Activated CD4-positive, alpha-beta T cell treated with anti-CD3 and anti-CD28 coated beads for 48 hours (primary cell): ENCODE results near the gene GFOD1.
A peak's percentile ranks its signal among the peaks of the same experiment; 100 is the strongest.

Source experiments
- DNase-seq: peaks from one replicate; pipeline ENCODE4 v3.0.0-alpha.2; 2020

Gene GFOD1, protein sequence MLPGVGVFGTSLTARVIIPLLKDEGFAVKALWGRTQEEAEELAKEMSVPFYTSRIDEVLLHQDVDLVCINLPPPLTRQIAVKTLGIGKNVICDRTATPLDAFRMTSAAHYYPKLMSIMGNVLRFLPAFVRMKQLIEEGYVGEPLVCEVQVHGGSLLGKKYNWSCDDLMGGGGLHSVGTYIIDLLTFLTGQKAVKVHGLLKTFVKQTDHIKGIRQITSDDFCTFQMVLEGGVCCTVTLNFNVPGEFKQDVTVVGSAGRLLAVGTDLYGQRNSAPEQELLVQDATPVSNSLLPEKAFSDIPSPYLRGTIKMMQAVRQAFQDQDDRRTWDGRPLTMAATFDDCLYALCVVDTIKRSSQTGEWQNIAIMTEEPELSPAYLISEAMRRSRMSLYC

DNA sequence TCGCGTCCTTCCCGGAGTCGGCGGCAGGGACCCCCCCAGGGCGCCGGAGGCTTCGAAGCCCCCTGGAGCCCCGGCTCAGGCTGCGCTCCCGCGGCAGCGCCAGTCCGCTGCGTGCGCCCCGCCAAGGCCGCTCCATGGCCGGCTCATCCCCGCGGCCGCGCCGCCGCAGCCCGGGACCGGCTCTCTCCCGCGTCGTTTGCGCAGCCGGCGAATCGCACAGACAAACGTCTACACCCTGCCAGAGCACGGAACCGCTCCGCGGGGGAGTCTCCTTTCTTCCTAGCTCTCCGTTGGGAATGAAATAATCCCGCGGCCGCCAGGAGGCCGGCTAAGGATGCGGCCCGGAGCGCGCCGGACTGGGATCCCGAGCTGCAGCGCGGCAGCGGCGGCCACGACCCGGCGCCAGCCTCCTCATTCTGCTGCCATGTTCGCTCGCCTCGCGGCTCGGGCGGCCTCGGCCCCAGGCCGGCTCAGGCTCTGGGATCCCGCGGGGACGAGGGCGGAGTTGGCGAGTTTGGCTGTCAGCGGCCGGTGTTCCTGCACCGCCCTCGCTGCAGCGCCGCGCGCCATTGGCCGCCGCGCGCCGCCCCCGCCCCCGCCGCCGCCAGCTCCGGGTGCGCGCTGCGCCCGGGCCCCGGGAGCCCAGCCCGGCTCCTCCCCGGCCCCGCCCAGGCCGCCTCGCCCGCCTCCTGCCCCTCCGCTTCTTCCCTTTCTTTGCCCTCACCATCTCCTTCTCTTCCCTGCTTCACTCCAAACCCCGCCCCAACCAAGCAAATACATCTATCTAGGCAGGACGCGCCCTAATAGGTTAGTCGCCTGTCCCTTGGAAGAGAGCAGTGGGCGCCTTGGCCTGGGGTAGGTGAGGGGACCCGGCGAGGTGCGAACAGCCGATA is at the start of gene GFOD1:
TSS of gene GFOD1 (minus strand) at position 479 of the 893 bp plus-strand sequence. CDS start 710 bp downstream, outside the sequence.
- peak; percentile 86 for DNase-seq

DNA sequence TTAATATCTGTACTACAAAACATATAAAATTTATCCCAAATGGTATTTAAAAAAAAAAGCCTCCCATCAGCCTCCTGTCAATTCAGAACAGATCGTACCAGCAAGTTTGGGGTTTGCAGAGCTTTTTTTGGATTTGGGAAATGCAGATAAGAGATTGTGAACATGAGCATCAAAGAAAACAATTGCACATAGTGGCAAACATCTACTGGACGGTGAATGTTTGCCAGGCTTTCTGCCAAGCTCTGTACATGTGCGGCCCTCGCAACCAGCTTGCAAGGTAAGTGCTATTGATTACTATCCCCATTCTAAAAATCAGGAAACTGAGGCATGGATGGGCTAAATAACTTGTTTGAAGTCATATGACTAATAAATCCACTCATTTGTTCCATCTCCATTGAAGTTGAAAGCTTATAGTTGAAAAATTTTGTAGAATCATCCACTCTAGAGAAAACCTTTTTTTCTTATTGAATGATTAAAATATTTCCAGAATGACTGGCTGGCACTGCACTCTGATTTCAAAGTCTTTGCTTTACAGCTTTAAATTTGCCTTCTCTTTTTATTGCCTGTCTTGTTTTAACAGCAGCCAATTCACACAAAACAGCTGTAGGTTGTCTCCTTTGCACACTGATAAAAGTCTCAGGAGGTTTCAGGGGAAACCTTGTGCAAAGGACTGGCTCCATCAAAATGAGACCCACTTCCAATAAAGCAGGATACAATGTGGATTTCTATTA is 49.6 kb upstream of the GFOD1 start:
- no peak for DNase-seq

DNA sequence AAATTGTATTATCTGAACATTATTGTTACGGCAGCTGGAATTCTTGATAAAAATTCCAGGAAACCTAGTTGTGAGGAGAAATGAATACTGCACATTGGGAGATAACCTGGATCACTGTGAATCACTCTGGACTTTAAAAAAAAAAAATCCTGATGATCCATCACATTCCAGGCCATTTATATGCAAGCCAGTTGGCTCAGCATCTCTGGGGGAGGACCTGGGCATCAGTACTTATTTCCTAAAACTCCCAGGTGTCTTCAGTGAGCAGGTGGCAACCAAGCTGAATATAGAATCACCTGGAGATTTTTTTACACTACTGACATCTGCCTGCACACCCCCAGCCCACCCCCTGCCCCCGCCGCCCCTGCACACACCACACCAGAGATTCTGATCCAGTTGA is 47.9 kb upstream of the GFOD1 start:
- DNase-seq = no peak

DNA sequence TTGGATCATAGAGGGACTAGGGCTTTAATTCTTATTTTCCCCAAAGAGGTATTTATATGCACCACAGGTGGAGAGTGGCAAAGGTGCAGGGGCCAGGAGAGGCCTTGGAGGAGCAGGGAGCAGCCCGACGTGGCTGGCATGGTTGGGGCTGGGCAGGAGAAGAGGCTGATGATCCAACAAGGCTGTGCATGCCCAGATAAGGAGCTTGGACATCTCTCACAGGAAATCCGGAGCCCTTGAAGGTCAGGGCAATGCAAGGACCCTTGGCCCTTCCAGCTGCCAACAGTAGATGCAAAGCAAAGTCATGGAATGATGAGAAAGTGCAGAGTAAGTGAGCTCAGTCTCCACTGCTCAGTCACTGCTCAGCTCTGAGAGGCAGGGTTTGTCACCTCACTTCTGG is 47.1 kb upstream of the GFOD1 start:
- no peak for DNase-seq

DNA sequence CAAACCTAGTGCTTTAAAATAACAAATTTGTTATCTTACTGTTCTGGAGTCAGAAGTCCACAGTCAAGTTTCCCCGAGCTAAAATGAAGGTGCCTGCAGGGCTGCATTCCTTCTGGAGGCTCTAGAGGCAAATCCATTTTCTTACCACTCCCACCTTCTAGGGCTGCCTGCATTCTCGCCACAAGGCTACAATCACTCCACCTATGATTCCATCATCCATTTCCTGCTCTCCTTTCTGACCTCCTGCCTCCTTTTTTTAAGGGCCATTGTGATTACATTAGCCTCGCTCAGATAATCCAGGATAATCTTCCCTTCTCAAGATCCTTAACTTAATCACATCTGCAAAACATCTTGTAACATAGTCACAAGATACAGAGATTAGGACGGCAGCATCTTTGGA is 44.6 kb upstream of the GFOD1 start:
- no peak for DNase-seq

DNA sequence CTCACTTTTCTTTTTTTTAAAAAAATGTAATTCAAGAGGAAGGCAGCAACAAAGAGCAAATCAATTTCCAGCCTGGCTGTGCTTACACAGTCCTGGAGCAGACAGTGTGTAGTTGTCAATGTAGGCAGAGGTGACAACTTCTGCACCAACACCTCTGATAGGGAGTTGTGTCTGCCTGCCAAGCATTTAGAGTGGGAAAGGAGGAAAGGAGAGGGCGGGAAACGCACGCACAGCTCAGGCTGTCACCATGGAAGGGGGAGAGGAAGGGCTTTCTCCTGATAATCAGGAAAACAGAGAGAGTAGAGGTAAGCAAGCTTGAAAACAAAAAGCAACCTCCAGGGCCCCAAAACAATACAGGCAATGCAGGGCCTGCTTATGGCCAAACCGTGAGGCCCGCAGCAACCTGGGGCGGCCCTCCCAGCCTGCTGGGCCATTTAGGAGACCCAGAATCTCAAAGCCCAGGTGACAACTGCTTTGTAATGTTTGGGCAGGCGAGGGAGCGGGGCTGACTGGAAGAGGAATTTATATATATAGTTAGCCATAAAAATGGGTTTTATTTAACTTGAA is 41.5 kb upstream of the GFOD1 start:
- DNase-seq = no peak

DNA sequence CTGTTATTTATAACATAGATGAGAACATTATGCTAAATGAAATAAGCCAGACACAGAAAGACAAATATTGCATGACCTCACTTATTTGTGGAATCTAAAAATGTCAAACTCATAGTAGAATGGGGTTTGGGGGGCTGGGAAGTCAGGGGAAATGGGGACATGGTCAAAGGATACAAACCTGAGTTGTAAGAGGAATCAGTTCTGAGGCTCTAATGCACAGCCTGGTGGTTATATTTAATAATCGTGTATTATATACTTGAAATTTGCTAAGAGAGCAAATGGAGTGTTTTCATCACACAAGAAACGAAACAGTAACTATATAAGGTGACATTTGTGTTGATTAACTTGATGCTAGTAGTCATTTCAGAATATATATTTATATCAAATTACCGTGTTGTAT is 40.8 kb upstream of the GFOD1 start:
- no peak for DNase-seq

DNA sequence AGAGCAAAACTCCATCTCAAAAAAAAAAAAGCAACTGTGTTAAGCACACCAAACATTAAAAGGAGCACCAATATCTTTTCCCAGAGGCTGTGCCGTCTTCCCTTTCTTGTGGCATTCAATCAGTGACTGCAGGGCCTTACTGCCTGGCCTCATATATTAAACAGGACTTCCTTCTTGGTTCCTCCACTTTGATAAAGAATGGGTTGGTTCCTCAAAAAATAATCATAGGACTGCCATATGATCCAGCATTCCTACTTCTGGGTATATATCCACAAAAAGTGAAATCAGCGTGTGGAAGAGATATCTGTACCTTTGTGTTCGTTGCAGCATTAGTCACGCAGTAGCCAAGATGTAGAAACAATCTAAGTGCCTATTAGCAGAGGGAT is 40.3 kb upstream of the GFOD1 start:
- DNase-seq = no peak

DNA sequence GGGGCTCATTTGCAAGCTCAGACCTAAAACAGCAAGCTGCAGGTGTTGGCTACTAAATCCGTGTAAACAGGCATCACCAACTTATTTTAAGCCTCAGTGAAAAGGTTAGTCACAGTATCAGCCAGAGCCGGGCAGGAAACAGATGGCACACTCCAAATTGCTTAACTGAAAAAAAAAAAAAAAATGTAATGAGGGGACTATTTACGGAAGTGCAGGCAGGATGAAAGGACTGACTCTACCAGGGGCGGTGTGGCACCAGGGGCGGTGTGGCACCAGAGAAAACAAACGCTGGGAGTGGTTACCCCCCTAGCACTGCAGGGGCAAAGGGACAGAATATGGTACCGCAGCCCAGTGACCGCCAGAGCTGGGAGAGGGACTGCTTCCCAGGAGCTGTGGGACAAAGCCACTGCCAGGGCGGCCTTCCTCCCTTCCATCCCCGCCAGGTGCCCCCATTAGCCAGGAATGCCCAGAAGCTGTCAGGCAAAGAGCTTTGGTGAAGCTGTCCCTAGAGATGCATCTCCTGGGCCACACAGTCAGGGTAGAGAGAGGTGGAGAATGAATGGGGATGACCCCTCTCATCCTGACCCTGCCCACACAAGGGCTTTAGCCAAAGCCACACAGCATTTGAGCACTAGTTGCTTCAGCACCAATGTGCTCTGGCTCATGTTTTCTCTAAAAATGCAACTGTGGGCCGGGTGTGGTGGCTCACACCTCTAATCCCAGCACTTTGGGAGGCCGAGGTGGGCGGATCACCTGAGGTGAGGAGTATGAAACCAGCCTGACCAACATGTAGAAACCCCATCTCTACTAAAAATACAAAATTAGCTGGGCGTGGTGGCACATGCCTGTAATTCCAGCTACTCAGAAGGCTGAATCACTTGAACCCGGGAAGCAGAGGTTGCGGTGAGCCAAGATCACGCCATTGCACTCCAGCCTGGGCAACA is 39.6 kb upstream of the GFOD1 start:
- DNase-seq = peak; percentile 20

DNA sequence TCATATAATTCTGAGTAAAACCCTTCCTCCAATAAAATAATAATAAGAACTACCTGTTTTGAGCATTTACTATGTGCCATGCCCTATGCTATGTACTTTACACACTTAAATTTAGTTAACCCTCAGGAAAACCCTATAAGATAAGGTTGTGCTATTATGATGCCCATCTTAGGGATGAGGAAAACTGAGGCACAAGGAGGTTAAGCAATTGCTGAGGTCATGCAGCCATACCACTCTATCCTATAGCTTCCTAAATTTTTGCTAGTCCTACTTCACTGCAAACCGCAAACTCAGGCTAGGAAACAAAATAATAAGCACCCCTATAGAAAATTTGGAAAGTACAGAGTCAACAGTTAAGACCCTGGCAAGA is 38.9 kb upstream of the GFOD1 start:
- DNase-seq = no peak

DNA sequence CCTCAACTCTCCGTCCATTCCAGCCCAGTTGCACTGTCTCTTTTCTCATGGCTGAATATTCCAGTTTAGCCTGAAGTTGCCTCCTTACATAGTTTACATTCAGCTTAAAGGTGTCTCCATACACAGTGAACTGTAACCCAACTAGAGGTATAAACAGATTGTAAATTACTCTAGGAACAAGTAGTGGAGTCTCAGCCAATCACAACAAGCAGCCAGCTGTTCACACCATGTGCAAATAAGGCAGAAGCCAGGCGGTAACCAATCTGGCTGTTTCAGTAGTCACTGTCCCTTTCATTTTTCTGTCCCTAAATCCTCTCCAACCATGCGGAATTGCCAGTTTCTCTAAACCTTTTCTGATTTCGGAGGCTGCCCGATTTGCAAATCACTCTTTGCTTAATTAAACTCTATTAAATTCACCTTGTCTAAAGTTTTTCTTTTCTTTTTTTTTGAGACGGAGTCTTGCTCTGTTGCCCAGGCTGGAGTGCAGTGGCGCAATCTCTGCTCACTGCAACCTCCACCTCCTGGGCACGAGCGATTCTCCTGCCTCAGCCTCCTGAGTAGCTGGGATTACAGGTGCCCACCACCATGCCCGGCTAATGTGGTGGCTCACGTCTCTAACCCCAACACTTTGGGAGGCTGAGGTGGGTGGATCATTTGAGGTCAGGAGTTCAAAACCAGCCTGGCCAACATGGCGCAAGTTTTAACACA is 37.6 kb upstream of the GFOD1 start:
- DNase-seq = no peak

DNA sequence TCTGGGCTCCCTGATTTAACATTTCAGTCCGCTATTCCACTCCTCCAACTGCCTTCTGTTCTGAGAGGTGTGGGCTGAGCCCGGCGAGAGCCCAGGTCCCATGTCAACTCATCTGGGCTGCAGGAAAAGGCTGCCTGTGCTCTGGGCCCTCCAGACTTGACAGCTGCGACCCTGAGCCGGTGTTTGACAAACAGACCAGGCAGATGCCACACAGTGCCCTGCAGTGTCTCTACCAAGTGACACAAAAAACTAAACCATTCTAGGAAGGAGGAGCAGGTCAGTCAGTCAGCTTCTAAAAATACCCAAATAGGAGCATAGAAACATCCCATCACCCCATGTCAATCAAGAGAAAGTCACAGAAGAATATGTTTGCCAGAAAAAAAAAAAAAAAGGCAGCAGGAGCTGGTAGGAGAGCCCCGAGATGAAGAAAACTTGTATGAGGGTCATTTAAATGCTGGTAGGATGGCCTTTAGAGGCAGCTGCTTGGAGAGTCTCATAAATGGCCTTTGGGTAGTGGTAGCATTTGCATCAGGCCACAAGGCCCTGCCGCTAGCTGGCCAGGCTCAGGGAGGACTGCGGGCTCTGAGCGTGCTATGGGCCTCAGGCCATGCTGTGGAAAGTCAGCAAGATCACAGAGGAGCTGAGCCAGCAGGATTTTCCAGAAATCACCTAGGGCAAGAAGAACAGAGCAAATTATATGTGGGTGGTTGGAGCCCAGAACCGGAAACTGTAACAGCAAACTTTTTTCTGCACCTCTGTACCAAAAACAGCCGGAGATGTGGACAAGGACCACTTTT is 36.6 kb upstream of the GFOD1 start:
- DNase-seq = no peak

DNA sequence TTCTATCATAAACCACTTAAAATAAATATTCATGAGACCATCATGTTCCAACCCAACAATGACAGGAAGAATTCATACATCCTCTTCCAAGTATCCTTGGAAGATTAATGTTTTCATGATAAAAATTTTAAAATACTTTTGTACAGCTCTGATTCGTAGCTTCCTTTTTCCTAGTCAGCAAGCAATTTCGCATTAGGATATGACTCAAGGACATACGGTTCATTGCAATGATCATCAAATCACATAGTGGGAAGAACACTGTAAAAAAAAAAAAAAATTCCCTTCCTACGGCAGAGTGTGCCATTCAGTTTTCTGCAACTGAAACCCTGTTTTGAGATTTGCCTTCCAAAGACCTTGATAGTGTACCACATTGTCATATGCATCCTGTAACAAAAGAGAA is 35.3 kb upstream of the GFOD1 start:
- no peak for DNase-seq

DNA sequence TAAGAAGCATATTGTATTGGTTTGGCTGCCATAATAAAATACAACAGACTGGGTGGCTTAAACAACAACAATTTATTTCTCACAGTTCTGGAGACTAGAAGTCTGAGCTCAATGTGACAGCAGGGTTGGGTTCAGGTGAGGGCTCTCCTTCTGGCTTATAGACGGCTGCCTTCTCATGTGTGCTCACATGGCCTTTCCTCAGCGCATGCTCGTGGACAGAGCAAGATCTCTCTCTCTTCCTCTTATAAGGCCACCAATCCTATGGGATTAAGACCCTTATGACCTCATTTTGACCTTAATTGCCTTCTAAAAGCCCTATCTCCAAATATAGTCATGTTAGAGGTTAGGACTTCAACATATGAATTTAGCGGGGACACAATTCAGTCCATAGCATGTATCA is 32.4 kb upstream of the GFOD1 start:
- no peak for DNase-seq

DNA sequence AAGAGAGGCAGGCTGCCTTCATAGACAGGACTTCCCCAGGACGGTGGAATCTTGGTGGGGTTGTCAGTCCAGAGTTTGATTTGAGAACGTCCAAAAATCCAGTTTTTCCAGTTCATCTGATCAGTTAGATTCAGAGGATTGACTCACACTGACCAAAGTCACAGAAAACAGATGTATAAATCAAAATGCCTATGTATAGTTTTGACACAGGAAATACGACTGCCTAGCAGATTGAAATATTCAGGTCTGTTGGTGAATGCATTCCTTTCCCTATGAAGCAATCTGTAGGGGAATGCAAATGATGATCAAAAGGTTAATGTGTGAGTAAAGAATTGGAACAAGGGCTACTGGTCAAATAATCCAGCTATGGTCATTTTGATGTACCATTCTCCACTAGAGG is 29.7 kb upstream of the GFOD1 start:
- DNase-seq = no peak

DNA sequence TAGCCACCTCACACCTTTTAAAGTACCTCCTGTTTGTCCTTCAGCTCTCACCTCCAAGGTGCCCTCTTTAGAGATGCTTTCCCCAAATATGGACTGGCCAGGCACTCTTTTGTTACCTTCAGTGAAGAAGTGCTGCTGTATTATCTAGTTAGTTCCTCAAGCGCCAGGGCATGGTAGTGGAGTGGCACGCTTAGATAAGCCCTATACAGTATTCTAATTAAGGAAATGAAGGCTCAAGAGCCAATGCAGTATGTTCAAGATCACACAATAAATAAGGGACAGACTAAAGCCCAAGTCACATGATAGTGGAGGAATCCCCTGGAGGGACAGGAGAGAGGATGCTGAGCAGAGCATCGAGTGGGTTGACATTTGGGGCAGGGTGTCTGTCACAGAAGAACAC is 28.5 kb upstream of the GFOD1 start:
- DNase-seq = no peak

DNA sequence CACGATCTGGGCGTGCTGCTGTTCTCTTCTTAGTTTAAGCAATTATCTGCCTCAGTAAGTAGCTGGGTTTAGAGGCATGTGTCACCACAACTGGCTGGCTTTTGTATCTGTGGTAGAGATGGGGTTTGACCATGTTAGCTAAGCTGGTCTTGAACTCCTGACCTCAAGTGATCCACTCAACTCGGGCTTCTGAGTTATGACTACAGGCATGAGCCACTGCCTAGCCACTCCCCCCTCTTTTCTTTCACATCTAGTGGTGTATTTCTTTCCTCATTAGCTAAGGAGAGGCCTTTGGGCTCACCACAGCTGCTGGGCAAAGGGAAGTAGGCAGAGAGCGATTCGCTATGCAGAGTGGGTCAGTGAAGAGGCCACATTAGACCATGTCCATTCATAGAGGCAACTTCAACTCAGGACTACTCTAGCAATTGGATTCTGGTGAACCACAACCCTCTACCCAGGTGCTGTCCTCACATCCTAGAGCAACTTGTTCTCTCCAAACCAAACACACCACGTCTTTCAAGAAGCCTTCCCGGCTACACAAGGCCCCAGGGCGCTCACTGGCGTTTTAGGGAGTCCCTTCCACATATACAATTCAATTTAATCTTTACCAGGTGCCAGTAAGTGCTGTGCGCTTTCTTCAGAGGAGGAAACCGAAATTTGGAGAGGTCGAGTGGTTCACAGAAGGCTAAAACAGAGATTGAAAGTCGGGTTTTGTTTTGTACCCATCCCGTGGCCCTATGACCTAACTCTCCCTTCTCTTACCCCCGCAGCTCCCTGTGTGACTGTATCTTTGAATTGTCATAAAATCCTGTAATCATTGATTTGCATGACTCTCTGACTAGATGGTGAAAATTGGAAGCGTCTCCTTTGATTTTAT is 26.5 kb upstream of the GFOD1 start:
- DNase-seq = peak; percentile 10

DNA sequence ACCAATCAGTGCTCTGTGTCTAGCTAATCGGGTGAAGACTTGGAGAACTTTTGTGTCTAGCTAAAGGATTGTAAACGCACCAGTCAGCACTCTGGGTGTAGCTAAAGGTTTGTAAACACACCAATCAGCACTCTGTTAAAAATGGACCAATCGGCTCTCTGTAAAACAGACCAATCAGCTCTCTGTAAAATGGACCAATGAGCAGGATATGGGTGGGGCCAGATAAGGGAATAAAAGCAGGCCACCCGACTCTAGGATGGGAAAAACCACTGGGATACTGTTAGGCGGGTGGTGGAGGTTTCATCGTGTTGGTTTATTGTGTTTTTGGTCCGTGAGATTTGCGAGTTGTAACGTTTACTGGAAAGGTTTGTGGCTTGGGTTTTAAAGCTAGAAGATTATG is 25.5 kb upstream of the GFOD1 start:
- DNase-seq = no peak

DNA sequence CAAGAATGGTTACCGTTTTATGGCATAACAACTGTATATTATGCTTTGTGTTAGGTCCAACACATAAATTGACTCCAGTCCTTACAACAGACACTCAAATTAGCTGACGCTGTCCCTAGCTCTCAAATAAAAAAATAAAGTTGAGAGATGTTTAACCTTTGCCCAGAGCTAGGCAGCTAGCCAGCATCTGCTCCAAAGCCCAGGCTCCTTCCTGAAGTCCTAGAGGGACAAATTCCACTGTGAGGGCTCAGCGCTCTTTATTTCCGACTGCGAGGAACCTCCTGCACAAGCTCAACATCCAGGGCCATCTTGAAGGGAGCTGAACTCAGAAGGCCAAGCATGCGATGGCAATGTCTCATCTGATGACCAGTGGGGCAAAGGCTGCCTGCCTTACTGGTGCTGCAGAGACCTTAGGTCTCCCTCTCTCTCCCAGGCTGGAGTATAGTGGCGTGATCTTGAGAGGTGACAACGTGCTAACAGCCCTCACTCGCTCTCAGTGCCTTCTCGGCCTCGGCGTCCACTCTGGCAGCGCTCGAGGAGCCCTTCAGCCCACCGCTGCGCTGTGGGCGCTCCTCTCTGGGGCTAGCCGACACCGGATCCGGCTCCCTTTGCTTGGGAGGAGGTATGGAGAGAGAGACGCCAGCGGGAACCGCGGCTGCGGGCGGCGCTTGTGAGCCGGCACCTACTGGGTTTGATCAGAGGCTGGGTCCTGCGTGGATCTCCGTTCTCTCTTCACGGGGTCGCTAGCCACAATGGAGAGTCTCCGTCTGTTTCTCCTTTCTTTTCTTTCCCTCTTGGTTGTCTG is 24.7 kb upstream of the GFOD1 start:
- DNase-seq = no peak
